NCI-H446 (cell line): ENCODE results near the gene CD40.

Experiments used
- DNase-seq, 2 experiments: peaks; one replicate each; lab custom pipeline; 2025; lab: John Stamatoyannopoulos, UW

Gene CD40

DNA sequence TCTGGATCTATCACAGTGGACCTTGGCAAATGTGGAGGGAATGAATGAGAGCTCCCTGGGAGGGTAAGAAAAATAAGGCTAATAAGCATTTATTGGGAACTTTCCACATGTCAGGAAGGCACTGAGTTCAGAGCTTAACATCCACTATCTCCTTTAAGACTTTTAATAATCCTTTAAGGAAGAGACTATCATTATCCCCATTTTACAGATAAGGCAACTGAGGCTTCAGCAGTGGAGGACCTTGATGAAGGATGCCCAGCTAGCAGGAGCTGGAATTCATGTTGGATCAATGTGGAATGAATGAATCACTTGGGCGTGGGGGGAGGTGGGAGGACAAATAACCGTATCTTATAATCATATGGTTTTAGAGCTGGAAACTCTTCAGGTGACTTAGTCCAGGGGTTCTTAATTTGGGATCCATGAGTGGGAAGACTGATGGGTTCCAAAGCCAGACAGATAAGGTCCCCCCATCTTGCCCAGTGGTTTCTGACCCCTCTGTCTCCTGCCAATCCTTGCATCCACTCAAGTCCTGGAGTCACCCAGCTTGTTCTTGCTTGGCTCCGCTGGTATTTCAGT, 54.9 kb downstream of the CD40 start:
- no peak for DNase-seq

DNA sequence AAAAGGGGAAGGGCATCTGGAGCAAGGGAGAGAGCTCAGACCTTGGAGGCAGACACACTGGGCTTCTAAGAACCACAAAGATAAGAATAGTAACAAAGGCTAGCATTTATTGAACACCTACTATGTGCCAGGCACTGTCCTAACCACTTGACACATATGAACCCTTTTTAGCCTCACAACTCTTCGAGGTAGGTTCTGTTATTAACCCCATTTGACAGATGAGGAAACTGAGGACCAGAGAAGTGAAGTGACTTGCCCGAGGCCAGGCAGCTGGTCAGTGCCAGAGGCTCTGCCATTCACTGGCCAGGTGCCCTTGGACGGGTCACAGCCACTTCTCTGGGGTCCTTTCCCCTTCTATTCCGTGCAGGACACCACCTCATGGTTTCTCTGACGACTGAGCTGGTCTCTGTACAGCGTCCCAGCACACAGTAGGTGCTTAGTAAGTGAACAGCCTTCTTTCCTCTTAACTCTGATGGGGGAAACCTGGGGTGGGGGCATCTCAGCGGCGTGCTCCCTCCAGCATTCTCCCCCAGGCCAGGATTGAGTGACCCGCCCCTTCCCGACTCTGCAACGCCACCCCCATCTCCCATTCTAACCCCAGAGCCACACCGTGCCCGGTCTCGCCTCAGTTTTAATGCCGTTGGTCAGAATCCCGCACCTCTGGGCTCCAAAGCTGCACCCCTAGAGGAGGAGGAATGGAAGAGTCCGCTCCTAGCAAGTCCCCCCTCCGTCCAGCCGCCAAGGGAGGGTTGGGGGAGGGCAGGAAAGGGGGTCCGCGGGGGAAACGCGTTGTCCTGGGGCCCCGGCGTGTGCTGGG, 55.7 kb downstream of the CD40 start:
- DNase-seq: no peak

DNA sequence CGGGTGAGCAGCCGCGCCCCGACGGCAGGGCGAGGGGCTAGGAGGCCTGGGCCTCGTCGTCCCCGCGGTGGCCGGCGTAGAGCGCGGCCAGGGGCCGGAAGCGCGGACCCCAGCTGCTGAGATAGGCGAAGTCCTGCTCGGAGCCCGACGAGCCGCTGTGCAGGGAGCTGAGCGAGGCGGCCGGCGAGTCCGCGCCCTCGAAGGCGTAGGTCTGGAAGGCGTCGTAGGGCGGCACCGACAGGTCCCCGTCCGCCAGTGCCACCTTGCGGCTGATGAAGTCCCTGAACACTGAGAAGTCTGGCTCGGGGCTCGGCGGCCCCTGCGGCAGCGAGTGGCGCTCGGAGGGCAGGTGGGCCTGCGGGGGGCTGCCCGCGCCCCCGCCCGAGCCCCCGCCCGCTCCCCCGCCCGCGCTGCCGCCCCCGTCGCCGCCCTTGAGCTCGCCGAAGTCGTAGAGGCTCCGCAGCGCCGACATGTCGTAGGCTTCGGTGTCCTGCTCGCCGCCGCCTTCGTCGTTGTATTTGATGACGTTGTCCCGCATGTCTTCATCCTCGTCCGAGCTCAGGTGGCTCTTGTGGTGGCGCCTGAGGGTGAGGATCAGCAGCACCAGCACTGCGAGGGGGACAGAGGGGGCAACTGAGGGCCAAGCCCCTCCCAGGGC, 56.5 kb downstream of the CD40 start:
- no peak for DNase-seq

DNA sequence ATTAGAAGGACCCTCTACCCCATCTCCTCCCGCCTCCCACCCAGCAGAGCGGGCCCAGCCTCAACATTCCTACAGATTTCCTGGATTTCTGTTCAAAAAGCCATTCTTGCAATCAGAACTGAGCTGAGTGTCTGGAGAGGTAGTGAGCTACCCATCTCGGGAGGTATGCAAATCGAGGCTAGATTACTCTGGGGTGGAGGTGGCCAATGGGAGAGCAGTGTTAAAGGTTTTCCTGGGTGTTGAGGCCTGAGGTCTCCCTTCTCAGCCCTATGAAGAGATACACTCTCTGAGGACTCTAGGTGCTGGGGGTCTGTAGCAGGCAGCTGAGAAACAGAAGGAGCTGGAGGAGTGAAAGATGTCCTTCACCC, 57.0 kb downstream of the CD40 start:
- no peak for DNase-seq

DNA sequence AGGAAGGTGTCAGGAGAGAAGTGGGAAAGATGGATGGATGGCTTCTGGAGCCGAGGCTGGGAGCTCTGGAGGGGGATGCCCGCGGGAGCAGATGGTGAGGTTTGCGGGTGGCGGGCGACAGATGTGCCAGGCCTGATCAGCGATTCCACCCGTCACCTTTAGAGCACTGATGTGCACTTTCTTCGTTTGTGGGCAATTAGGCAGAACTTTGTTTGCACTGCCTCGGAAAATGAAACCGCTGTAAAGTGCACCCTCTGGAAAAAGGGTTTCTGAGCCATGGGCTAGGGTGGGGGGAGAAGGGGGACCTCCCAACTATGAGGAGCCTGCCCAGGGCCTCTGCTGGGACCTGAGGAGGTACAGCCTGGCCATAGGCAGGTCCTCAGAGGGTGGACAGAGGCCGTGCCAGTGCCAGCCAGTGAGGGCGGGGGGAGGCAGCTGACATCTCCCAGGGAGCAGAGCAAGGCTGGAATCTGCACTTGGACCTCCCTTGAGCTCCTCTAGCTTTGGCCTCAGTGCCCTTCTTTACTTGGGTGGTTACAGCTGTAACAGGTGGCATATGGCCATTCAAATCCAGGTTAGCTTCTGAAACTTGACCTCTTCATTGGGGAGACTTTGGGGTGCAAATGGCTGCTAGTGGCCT, 58.7 kb downstream of the CD40 start:
- DNase-seq: peak in 1 of 2 experiments; percentile 9

DNA sequence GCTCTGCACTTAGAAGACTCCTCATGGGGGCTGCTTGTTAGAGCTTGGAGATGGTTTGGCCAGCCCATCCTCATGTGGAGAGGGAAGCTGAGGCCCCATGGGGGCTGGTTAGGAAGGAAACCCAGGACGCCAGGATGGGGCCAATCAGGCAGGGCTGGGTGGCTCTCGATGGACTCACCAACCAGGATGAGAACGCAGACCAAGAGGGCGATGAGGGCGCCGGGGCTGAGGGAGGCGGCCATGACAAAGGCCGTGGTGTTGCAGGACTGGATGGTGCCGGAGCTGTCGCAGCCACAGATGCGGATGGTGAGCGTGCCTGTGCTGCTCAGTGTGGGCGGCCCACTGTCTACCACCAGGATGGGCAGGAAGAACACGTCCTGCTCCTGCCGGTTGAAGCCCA, 59.7 kb downstream of the CD40 start:
- no peak for DNase-seq

DNA sequence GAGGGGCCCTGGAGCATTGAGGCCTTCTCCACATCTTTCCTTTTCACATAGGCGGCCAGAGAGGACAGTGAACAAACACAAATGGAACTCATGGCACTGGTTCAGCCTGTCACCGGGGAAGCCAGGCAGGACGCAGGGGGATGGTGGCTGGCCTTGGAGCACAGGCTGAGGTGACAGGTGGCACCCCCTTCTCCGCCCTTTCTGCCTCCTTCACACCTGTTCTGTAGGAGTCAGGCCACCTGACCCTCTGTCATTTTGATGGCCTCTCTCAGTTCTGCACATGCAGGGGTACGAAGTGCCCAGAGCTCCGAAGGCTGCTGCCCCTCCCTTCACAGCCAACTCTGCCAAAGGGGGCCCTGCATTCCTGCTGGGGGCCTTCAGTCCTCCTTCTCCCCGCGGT, 60.8 kb downstream of the CD40 start:
- no peak for DNase-seq
